ENCODE results near the gene UPP2. TPM values are rescaled to one million over a fixed set of nuclear protein-coding genes. Genes with fewer than 3 reads are reported as not detected.

UPP2 gene
- total RNA-seq, 4 donors from 2014 or later, result not detected

GRCh38 chr2:158153270-158154015 is 51.8 kb downstream of the UPP2 start:
- no peak for TF ChIP-seq CTCF (IDR thresholded peaks at IDR 0.05; ENCODE audit: low read depth)

- no peak for TF ChIP-seq CTCF (IDR thresholded peaks at IDR 0.05; ENCODE audit: low read depth)
These were observed 52.9 kb downstream of the UPP2 start for GRCh38 chr2:158154596-158154995.

GRCh38 chr2:158172719-158173118 is 71.0 kb downstream of the UPP2 start:
- no peak for TF ChIP-seq CTCF (IDR thresholded peaks at IDR 0.05; ENCODE audit: low read depth)

- TF ChIP-seq CTCF (IDR thresholded peaks at IDR 0.05; ENCODE audit: low read depth), result no peak
These were observed 72.8 kb downstream of the UPP2 start for GRCh38 chr2:158174495-158174894.

- TF ChIP-seq CTCF (IDR thresholded peaks at IDR 0.05; ENCODE audit: low read depth), result no peak
These were observed 73.3 kb downstream of the UPP2 start for GRCh38 chr2:158174956-158175355.

GRCh38 chr2:158178646-158179045 is 77.0 kb downstream of the UPP2 start:
- TF ChIP-seq CTCF (IDR thresholded peaks at IDR 0.05; ENCODE audit: low read depth), result no peak

- TF ChIP-seq CTCF (IDR thresholded peaks at IDR 0.05; ENCODE audit: low read depth), result no peak
These were observed 78.0 kb downstream of the UPP2 start for GRCh38 chr2:158179660-158180059.
